OCI-M2 (cell line): ENCODE measurements around the gene NSMF.
"Not testable (repeated sequence)": the region's sequence is repeated elsewhere in the genome, so short reads cannot be mapped to it uniquely, and the experiment has no call there.

Experiments used
- DNase-seq: peaks from one replicate; lab custom pipeline; 2025; ENCODE audit not compliant: unreplicated experiment; lab: John Stamatoyannopoulos, UW

Gene NSMF

GRCh38 chr9:137459601-137460362 is 648 bp upstream of the NSMF start:
- DNase-seq = no peak

GRCh38 chr9:137458194-137459151 is 661 bp downstream of the NSMF start:
- DNase-seq = no peak

- DNase-seq = no peak
Measured at GRCh38 chr9:137457406-137458193, 1.5 kb downstream of the NSMF start.

GRCh38 chr9:137456864-137457405 is 2.2 kb downstream of the NSMF start:
- no peak for DNase-seq

GRCh38 chr9:137456061-137456863 is 2.9 kb downstream of the NSMF start:
- DNase-seq = no peak

- DNase-seq = no peak
Measured at GRCh38 chr9:137455359-137455991, 3.7 kb downstream of the NSMF start.

GRCh38 chr9:137454597-137455358 is 4.4 kb downstream of the NSMF start:
- no peak for DNase-seq

- no peak for DNase-seq
Measured at GRCh38 chr9:137454145-137454596, 5.0 kb downstream of the NSMF start.

- DNase-seq = no peak
Measured at GRCh38 chr9:137453643-137454081, 5.5 kb downstream of the NSMF start.

- DNase-seq = no peak
Measured at GRCh38 chr9:137452761-137453642, 6.1 kb downstream of the NSMF start.

- no peak for DNase-seq
Measured at GRCh38 chr9:137452006-137452760, 7.0 kb downstream of the NSMF start.

GRCh38 chr9:137451264-137452005 is 7.7 kb downstream of the NSMF start:
- not testable (repeated sequence) for DNase-seq

GRCh38 chr9:137450539-137451222 is 8.5 kb downstream of the NSMF start:
- DNase-seq = not testable (repeated sequence)

GRCh38 chr9:137449931-137450538 is 9.1 kb downstream of the NSMF start:
- DNase-seq = no peak

- DNase-seq = no peak
Measured at GRCh38 chr9:137449081-137449844, 9.9 kb downstream of the NSMF start.
